GM19372 (cell line): ENCODE measurements around the gene MTIF2.
"Not testable (repeated sequence)": the region's sequence is repeated elsewhere in the genome, so short reads cannot be mapped to it uniquely, and the experiment has no call there.

Experiments
- ATAC-seq: cut with Tn5 transposase; IDR thresholded peaks from one replicate; pipeline ENCODE4 v1.9.1; 2021; ENCODE audit warnings: mild to moderate bottlenecking, low read depth, moderate library complexity; ENCODE audit not compliant: unreplicated experiment

Gene MTIF2

DNA sequence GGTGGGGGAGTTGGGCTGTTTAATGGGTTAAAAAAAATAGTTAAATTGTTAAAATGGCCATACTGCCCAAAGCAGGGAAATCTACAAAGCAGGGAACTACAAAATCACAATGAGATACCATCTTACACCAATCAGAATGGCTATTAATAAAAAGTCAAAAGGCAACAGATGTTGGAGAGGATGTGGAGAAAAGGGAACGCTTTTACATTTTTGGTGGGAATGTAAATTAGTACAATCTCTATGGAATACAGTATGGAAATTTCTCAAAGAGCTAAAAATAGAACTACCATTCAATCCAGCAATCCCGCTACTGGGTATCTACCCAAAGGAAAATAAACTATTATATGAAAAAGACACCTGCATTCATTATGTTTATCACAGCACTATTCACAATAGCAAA, 64.1 kb downstream of the MTIF2 start:
- ATAC-seq = no peak

DNA sequence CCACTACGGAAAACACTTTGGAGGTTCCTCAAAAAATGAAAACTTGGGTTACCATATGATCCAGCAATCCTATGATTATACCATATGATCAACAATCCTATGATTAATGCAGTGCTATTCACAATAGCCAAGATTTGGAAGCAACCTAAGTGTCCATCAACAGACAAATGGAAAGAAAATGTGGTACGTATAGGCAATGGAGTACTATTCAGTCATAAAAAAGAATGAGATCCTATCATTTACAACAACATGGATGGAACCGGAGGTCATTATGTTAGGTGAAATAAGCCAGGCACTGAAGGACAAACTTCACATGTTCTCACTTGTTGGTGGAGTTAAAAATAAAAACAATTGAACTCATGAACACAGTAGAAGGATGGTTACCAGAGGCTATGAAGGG, 64.5 kb downstream of the MTIF2 start:
- no peak for ATAC-seq

DNA sequence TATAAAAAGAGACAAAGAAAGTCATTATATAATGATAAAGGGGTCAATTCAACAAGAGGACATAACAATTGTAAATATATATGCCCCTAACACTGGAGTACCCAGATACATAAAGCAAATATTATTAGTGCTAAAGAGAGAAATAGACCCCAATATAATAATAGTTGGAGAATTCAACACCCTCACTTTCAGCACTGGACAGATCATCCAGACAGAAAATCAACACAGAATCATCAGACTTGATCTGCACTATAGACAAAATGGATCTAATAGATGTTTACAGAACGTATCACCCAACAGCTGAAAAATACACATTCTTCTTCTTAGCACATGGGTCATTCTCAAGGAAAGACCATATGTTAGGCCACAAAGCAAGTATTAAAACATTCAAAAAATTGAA, 68.6 kb downstream of the MTIF2 start:
- no peak for ATAC-seq

DNA sequence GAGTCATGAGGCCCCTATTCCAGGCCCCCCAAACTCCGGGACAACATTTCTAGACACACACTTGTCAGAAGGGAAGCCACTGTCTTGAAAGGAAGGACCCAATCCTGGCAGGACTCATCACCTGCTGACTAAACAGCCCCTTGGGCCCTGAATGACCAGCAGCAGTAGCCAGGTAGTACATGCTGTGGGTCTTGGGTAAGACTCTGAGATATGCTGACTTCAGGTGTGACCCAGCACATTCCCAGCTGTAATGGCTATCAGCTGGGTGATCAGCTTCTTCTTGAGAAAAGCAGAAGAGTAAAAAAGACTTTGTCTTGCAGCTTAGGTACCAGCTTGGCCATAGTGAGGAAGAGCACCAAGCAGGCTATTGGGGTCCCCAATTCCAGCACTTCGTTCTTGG, 72.5 kb downstream of the MTIF2 start:
- ATAC-seq = no peak

DNA sequence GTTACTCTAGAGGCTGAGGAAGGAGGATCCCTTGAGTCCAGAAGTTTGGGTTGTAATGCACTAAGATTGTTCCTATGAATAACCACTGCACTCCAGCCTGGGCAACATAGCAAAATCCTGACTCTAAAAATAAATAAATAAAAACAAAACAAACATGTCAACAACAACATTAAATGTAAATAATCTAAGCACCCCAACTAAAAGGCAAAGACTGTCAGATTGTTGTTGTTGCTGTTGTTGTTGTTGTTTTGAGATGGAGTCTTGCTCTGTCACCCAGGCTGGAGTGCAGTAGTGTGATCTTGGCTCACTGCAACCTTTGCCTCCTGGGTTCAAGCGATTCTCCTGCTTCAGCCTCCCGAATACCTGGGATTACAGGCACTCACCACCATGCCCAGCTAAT, 77.1 kb downstream of the MTIF2 start:
- not testable (repeated sequence) for ATAC-seq

DNA sequence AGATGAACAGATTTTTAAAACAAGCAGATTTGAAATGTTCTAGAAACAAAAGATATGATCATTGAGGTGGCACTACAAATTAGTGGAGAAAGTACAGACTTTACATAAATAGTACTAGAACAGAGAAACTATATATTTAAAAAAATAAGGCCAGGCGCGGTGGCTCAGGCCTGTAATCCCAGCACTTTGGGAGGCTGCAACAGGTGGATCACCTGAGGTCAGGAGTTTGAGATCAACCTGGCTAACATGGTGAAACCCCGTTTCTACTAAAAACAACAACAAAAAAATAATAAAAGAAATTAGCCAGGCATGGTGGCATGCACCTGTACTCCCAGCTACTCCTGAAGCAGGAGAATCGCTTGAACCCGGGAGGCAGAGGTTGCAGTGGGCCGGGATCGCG, 82.2 kb downstream of the MTIF2 start:
- not testable (repeated sequence) for ATAC-seq
